Measurements from ENCODE around the gene MAPKAP1.

MAPKAP1 gene

GRCh38 chr9:125472926-125473701 lies 233.9 kb downstream of the MAPKAP1 start:
- DNase-seq, result no peak

GRCh38 chr9:125472562-125472925 lies 234.5 kb downstream of the MAPKAP1 start:
- DNase-seq, result no peak

- DNase-seq, result no peak
These were observed 236.0 kb downstream of the MAPKAP1 start for GRCh38 chr9:125470767-125471580.

- no peak for DNase-seq
These were observed 236.8 kb downstream of the MAPKAP1 start for GRCh38 chr9:125470189-125470588.

- no peak for DNase-seq
These were observed 238.4 kb downstream of the MAPKAP1 start for GRCh38 chr9:125468646-125469045.

- DNase-seq, result no peak
These were observed 239.8 kb downstream of the MAPKAP1 start for GRCh38 chr9:125467116-125467740.

GRCh38 chr9:125466411-125466810 lies 240.6 kb downstream of the MAPKAP1 start:
- no peak for DNase-seq

- DNase-seq, result no peak
These were observed 242.2 kb downstream of the MAPKAP1 start for GRCh38 chr9:125464591-125465385.

GRCh38 chr9:125463926-125464325 lies 243.1 kb downstream of the MAPKAP1 start:
- DNase-seq, result no peak

- DNase-seq, result no peak
These were observed 244.1 kb downstream of the MAPKAP1 start for GRCh38 chr9:125462861-125463291.

GRCh38 chr9:125461636-125462190 lies 245.3 kb downstream of the MAPKAP1 start:
- no peak for DNase-seq

GRCh38 chr9:125460883-125461635 lies 245.9 kb downstream of the MAPKAP1 start:
- no peak for DNase-seq

- DNase-seq, result no peak
These were observed 246.7 kb downstream of the MAPKAP1 start for GRCh38 chr9:125460346-125460745.

- DNase-seq, result no peak
These were observed 249.7 kb downstream of the MAPKAP1 start for GRCh38 chr9:125457357-125457756.

GRCh38 chr9:125455876-125456275 lies 251.1 kb downstream of the MAPKAP1 start:
- DNase-seq, result no peak

GRCh38 chr9:125455132-125455531 lies 251.9 kb downstream of the MAPKAP1 start:
- no peak for DNase-seq

GRCh38 chr9:125447202-125447802 lies 259.7 kb downstream of the MAPKAP1 start:
- DNase-seq, result no peak

GRCh38 chr9:125446561-125447094 lies 260.4 kb downstream of the MAPKAP1 start:
- no peak for DNase-seq

- no peak for DNase-seq
These were observed 262.0 kb downstream of the MAPKAP1 start for GRCh38 chr9:125444956-125445506.

- DNase-seq, result no peak
These were observed 262.8 kb downstream of the MAPKAP1 start for GRCh38 chr9:125444166-125444565.

- DNase-seq, result no peak
These were observed 263.6 kb downstream of the MAPKAP1 start for GRCh38 chr9:125443367-125443766.

Measured in NCI-H1694 (cell line).